Activated CD8-positive, alpha-beta T cell treated with anti-CD3 and anti-CD28 coated beads, Interleukin-2, amount 10 ng/mL, durations not matched to agents 7 days and 5 days (primary cell): ENCODE measurements around the gene MTFMT. TPM values are rescaled to one million over a fixed set of nuclear protein-coding genes. Genes with fewer than 3 reads are reported as not detected.

ENCODE experiments used
- ATAC-seq: fragments of 150-1000 bp; cut with Tn5 transposase; one replicate; pipeline ENCODE4 v1.10.0; 2021; ENCODE audit warnings: moderate library complexity
- CTCF ChIA-PET: fragments of 350-600 bp; sonication (Branson Sonifier 250); formaldehyde crosslinking; loops from one replicate; lab custom pipeline; 2021; ENCODE audit warnings: antibody characterized with exemption; lab: Charles Lee
- POLR2A ChIA-PET: fragments of 350-600 bp; sonication (Branson Sonifier 250); formaldehyde crosslinking; loops from one replicate; lab custom pipeline; 2021; ENCODE audit warnings: antibody characterized with exemption; lab: Charles Lee
- DNase-seq: peaks from one replicate; pipeline ENCODE4 v3.0.0-alpha.2; 2020
- H3K27ac Mint-ChIP-seq: one replicate; pipeline ENCODE4 v1.8.0; 2021; ENCODE audit warnings: mild to moderate bottlenecking, mixed read lengths
- H3K27me3 Mint-ChIP-seq: one replicate; pipeline ENCODE4 v1.8.0; 2021; ENCODE audit warnings: low read depth, mixed read lengths
- H3K36me3 Mint-ChIP-seq: one replicate; pipeline ENCODE4 v1.8.0; 2021; ENCODE audit warnings: low read depth, mixed read lengths
- H3K4me1 Mint-ChIP-seq: one replicate; pipeline ENCODE4 v1.8.0; 2021; ENCODE audit warnings: low read depth, mixed read lengths
- H3K4me3 Mint-ChIP-seq: one replicate; pipeline ENCODE4 v1.8.0; 2021; ENCODE audit warnings: mild to moderate bottlenecking, mixed read lengths
- H3K9me3 Mint-ChIP-seq: one replicate; pipeline ENCODE4 v1.8.0; 2022; ENCODE audit warnings: mixed read lengths; ENCODE audit not compliant: insufficient read depth
- total RNA-seq, 2 experiments: library from RNA; stranded (reverse); gene quantifications; one replicate each; pipeline ENCODE4 v1.2.3, GENCODE V29; 2021

MTFMT gene
- total RNA-seq, 2 experiments from 2014 or later: 16.2 to 19.3 TPM

GRCh38 chr15:64981812-64982431 is 47.5 kb downstream of the MTFMT start:
- H3K4me1 Mint-ChIP-seq: peaks cover 21% of the 10 kb centered on the region
- H3K27ac Mint-ChIP-seq: no peak overlapping the region
- no peaks in the 10 kb centered on the region for H3K27me3 Mint-ChIP-seq
- ChIA-PET POLR2A (no interaction called here), CTCF (interaction anchor here (1.1 kb wide), 1 partner anchor 12 kb away, joined by 3 read pairs; no protein-coding TSS in a partner anchor)
- no peak for DNase-seq
- no peak for ATAC-seq
- no peaks in the 10 kb centered on the region for H3K9me3 Mint-ChIP-seq
- H3K36me3 Mint-ChIP-seq: peaks cover 30% of the 10 kb centered on the region
- H3K4me3 Mint-ChIP-seq: no peak overlapping the region

GRCh38 chr15:64979252-64979710 is 50.2 kb downstream of the MTFMT start:
- ChIA-PET POLR2A (interaction anchor here (1.2 kb wide), 1 partner anchor 14 kb away, joined by 3 read pairs; no protein-coding TSS in a partner anchor), CTCF (no interaction called here)
- no peak for ATAC-seq
- Mint-ChIP-seq H3K27ac (no peak overlapping the region), H3K36me3 (peaks cover 31% of the 10 kb centered on the region), H3K9me3 (no peaks in the 10 kb centered on the region), H3K4me1 (peaks cover 10% of the 10 kb centered on the region), H3K4me3 (no peak overlapping the region), H3K27me3 (no peaks in the 10 kb centered on the region)
- DNase-seq: no peak

GRCh38 chr15:64975390-64975789 is 54.0 kb downstream of the MTFMT start:
- POLR2A ChIA-PET: no interaction called here
- Mint-ChIP-seq H3K9me3 (no peaks in the 10 kb centered on the region), H3K4me3 (no peak overlapping the region), H3K27me3 (no peaks in the 10 kb centered on the region), H3K27ac (no peak overlapping the region), H3K4me1 (peaks cover 5% of the 10 kb centered on the region), H3K36me3 (peaks cover 35% of the 10 kb centered on the region)
- CTCF ChIA-PET: no interaction called here
- no peak for DNase-seq
- ATAC-seq: no peak

GRCh38 chr15:64970698-64971097 is 58.7 kb downstream of the MTFMT start:
- ATAC-seq: no peak
- ChIA-PET POLR2A (no interaction called here), CTCF (interaction anchor here (1.6 kb wide), 1 partner anchor 11 kb away, joined by 3 read pairs; no protein-coding TSS in a partner anchor)
- no peak for DNase-seq
- Mint-ChIP-seq H3K9me3 (no peaks in the 10 kb centered on the region), H3K36me3 (peaks cover 28% of the 10 kb centered on the region), H3K27ac (no peak overlapping the region), H3K4me1 (peaks cover 5% of the 10 kb centered on the region), H3K4me3 (no peak overlapping the region), H3K27me3 (no peaks in the 10 kb centered on the region)

GRCh38 chr15:64969401-64969800 is 60.0 kb downstream of the MTFMT start:
- peaks cover 27% of the 10 kb centered on the region for H3K36me3 Mint-ChIP-seq
- POLR2A ChIA-PET: no interaction called here

GRCh38 chr15:64961013-64961412 is 68.4 kb downstream of the MTFMT start:
- H3K27me3 Mint-ChIP-seq: no peaks in the 10 kb centered on the region
- peaks cover 48% of the 10 kb centered on the region for H3K36me3 Mint-ChIP-seq
- H3K9me3 Mint-ChIP-seq: no peaks in the 10 kb centered on the region
- peaks cover 4% of the 10 kb centered on the region for H3K4me1 Mint-ChIP-seq
- POLR2A ChIA-PET: no interaction called here
- H3K4me3 Mint-ChIP-seq: no peak overlapping the region
- CTCF ChIA-PET: no interaction called here
- DNase-seq: no peak
- no peak for ATAC-seq
- H3K27ac Mint-ChIP-seq: peak overlapping the region; percentile 6

More at GRCh38 chr15:64969401-64969800, 60.0 kb downstream of the MTFMT start:
- H3K4me3 Mint-ChIP-seq: no peak overlapping the region
- H3K9me3 Mint-ChIP-seq: no peaks in the 10 kb centered on the region
- H3K27me3 Mint-ChIP-seq: no peaks in the 10 kb centered on the region
- H3K27ac Mint-ChIP-seq: no peak overlapping the region
- CTCF ChIA-PET: no interaction called here
- peak; percentile 6 for DNase-seq
- no peak for ATAC-seq
- H3K4me1 Mint-ChIP-seq: no peaks in the 10 kb centered on the region

GRCh38 chr15:64960153-64960552 is 69.3 kb downstream of the MTFMT start:
- Mint-ChIP-seq H3K4me1 (peaks cover 4% of the 10 kb centered on the region), H3K9me3 (no peaks in the 10 kb centered on the region), H3K36me3 (peaks cover 51% of the 10 kb centered on the region), H3K27ac (no peak overlapping the region), H3K27me3 (no peaks in the 10 kb centered on the region), H3K4me3 (no peak overlapping the region)
- no peak for ATAC-seq
- ChIA-PET CTCF (no interaction called here), POLR2A (no interaction called here)
- DNase-seq: no peak

- Mint-ChIP-seq H3K36me3 (peaks cover 47% of the 10 kb centered on the region), H3K4me1 (peaks cover 4% of the 10 kb centered on the region), H3K27me3 (no peaks in the 10 kb centered on the region), H3K27ac (no peak overlapping the region), H3K9me3 (no peaks in the 10 kb centered on the region), H3K4me3 (no peak overlapping the region)
- ChIA-PET POLR2A (no interaction called here), CTCF (interaction anchor here (1.6 kb wide), 1 partner anchor 228 kb away, joined by 3 read pairs; no protein-coding TSS in a partner anchor)
- ATAC-seq (no peak), DNase-seq (no peak)
Observed at GRCh38 chr15:64959128-64959527, 70.3 kb downstream of the MTFMT start.

GRCh38 chr15:64954395-64954794 is 75.0 kb downstream of the MTFMT start:
- H3K9me3 Mint-ChIP-seq: no peaks in the 10 kb centered on the region
- H3K27me3 Mint-ChIP-seq: no peaks in the 10 kb centered on the region
- ChIA-PET CTCF (no interaction called here), POLR2A (no interaction called here)
- peaks cover 13% of the 10 kb centered on the region for H3K36me3 Mint-ChIP-seq
- H3K4me3 Mint-ChIP-seq: no peak overlapping the region
- H3K27ac Mint-ChIP-seq: no peak overlapping the region
- ATAC-seq (no peak), DNase-seq (no peak)
- H3K4me1 Mint-ChIP-seq: no peaks in the 10 kb centered on the region

GRCh38 chr15:64951777-64952418 is 77.5 kb downstream of the MTFMT start:
- Mint-ChIP-seq H3K4me1 (no peaks in the 10 kb centered on the region), H3K4me3 (no peak overlapping the region), H3K9me3 (no peaks in the 10 kb centered on the region), H3K36me3 (peaks cover 7% of the 10 kb centered on the region), H3K27me3 (no peaks in the 10 kb centered on the region), H3K27ac (peak overlapping the region; percentile 42)
- ChIA-PET POLR2A (no interaction called here), CTCF (no interaction called here)
- ATAC-seq (no peak), DNase-seq (no peak)
